H1 (cell line): ENCODE data around the gene UBTD1. TPM values are rescaled to one million over a fixed set of nuclear protein-coding genes. Genes with fewer than 3 reads are reported as not detected.

Experiments used
- CTCF ChIA-PET: fragments of 300-600 bp; sonication (Branson Sonifier 250); formaldehyde crosslinking; loops from one replicate; lab custom pipeline; 2021; ENCODE audit not compliant: partially characterized antibody; lab: Charles Lee
- POLR2A ChIA-PET: fragments of 300-600 bp; sonication (Branson Sonifier 250); formaldehyde crosslinking; loops from one replicate; lab custom pipeline; 2021; ENCODE audit warnings: inconsistent platforms; ENCODE audit not compliant: partially characterized antibody; lab: Charles Lee
- DNase-seq, 2 experiments: peaks; one replicate each; pipeline versions ENCODE4 v3.0.0 to v3.0.0-alpha.2; 2010 to 2022; ENCODE audit warnings: low spot score in 2 of 2, low read depth in 1 of 2, mixed read lengths in 1 of 2
- FAIRE-seq: peaks from 2 replicates; lab custom pipeline; 2011; peaks lifted over from hg19 to GRCh38; lab: Jason Lieb, UNC
- H2AFZ ChIP-seq: 2 replicates; pipeline ENCODE4 v1.8.1; 2012; ENCODE audit warnings: low read length, inconsistent platforms
- H2AK5ac ChIP-seq: 2 replicates; pipeline ENCODE4 v1.6.1; 2013; ENCODE audit warnings: low read depth, low read length
- H2BK120ac ChIP-seq: replicated peaks from 2 replicates; pipeline ENCODE3; 2013; ENCODE audit warnings: low read depth, low read length, inconsistent platforms
- H2BK12ac ChIP-seq: 2 replicates; pipeline ENCODE4 v1.6.1; 2013; ENCODE audit warnings: low read depth, low read length
- H2BK15ac ChIP-seq: 2 replicates; pipeline ENCODE4 v1.6.1; 2013; ENCODE audit warnings: low read length
- H2BK20ac ChIP-seq: 2 replicates; pipeline ENCODE4 v1.6.1; 2013; ENCODE audit warnings: low read length
- H2BK5ac ChIP-seq: 2 replicates; pipeline ENCODE4 v1.6.1; 2013; ENCODE audit warnings: low read depth, low read length
- H3K14ac ChIP-seq: 2 replicates; pipeline ENCODE4 v1.6.1; 2013; ENCODE audit warnings: inconsistent platforms; ENCODE audit not compliant: insufficient read length
- H3K18ac ChIP-seq: 2 replicates; pipeline ENCODE4 v1.6.1; 2013; ENCODE audit warnings: low read length; ENCODE audit errors: extremely low read depth
- H3K23ac ChIP-seq: 2 replicates; pipeline ENCODE4 v1.6.1; 2013; ENCODE audit warnings: inconsistent platforms; ENCODE audit not compliant: insufficient read length
- H3K23me2 ChIP-seq: 2 replicates; pipeline ENCODE4 v1.6.1; 2013; ENCODE audit warnings: low read depth, low read length
- H3K27ac ChIP-seq: 2 replicates; pipeline ENCODE4 v1.6.1; 2011; ENCODE audit warnings: low read depth, low read length, inconsistent platforms
- H3K27me3 ChIP-seq, 4 experiments: replicated peaks in 1 of 4; 1 replicate in 1 of 4; 2 replicates in 3 of 4; pipeline versions ENCODE4 v1.6.1 to v1.8.1; 2011 to 2013; ENCODE audit warnings: low read length in 3 of 4, mild to moderate bottlenecking in 3 of 4, inconsistent platforms in 2 of 4, mixed read lengths in 2 of 4, moderate library complexity in 1 of 4; ENCODE audit not compliant: control insufficient read depth in 3 of 4, insufficient read depth in 3 of 4; ENCODE audit errors: extremely low read depth in 1 of 4
- H3K36me3 ChIP-seq, 4 experiments: 2 replicates each; pipeline versions ENCODE4 v1.6.1 to v1.8.1; 2011 to 2013; ENCODE audit warnings: mild to moderate bottlenecking in 4 of 4, low read length in 3 of 4, moderate library complexity in 2 of 4, control low read depth in 1 of 4, inconsistent platforms in 1 of 4; ENCODE audit not compliant: insufficient read depth in 4 of 4, control insufficient read depth in 2 of 4
- H3K4ac ChIP-seq: replicated peaks from 2 replicates; pipeline ENCODE3; 2013; ENCODE audit warnings: low read length, low read depth, mixed read lengths, inconsistent platforms; ENCODE audit not compliant: insufficient read length
- H3K4me1 ChIP-seq, 4 experiments: replicated peaks in 1 of 4; 1 replicate in 1 of 4; 2 replicates in 3 of 4; pipeline versions ENCODE4 v1.6.1 to v1.8.1; 2011 to 2013; ENCODE audit warnings: low read length in 3 of 4, inconsistent platforms in 2 of 4, mixed read lengths in 1 of 4; ENCODE audit not compliant: insufficient read depth in 4 of 4, control insufficient read depth in 3 of 4
- H3K4me2 ChIP-seq, 2 experiments: 2 replicates each; pipeline versions ENCODE4 v1.6.1 to v1.8.1; 2011 to 2013; ENCODE audit warnings: low read depth in 2 of 2, low read length in 2 of 2, control low read depth in 1 of 2, inconsistent platforms in 1 of 2, mild to moderate bottlenecking in 1 of 2; ENCODE audit not compliant: insufficient read depth in 1 of 2
- H3K4me3 ChIP-seq, 4 experiments: fragments of 200-600, 300-600 bp in 1 of 4; sonication (generic), shearing (Covaris generic), sonication (Bioruptor Twin) in 1 of 4; 2 replicates each; pipeline versions ENCODE4 v1.5.1 to v1.8.1; 2011 to 2016; ENCODE audit warnings: low read length in 4 of 4, low read depth in 3 of 4, control low read depth in 2 of 4, inconsistent platforms in 2 of 4, mild to moderate bottlenecking in 2 of 4, mixed read lengths in 1 of 4, moderate library complexity in 1 of 4; ENCODE audit not compliant: insufficient read depth in 2 of 4; ENCODE audit errors: extremely low read depth in 1 of 4
- H3K56ac ChIP-seq: replicated peaks from 2 replicates; pipeline ENCODE3; 2013; ENCODE audit warnings: low read depth, mild to moderate bottlenecking, mixed read lengths, low read length, inconsistent platforms; ENCODE audit not compliant: insufficient read length
- H3K79me1 ChIP-seq: 2 replicates; pipeline ENCODE4 v1.6.1; 2013; ENCODE audit warnings: low read depth, low read length, control low read depth
- H3K79me2 ChIP-seq, 2 experiments: 2 replicates each; pipeline versions ENCODE4 v1.6.1 to v1.8.1; 2012 to 2013; ENCODE audit warnings: low read length in 2 of 2, mild to moderate bottlenecking in 2 of 2, inconsistent platforms in 1 of 2; ENCODE audit not compliant: insufficient read depth in 2 of 2, control insufficient read depth in 1 of 2
- H3K9ac ChIP-seq, 4 experiments: replicated peaks in 1 of 4; 1 replicate in 1 of 4; 2 replicates in 3 of 4; pipeline versions ENCODE4 v1.6.1 to v1.8.1; 2011 to 2013; ENCODE audit warnings: low read depth in 3 of 4, low read length in 3 of 4, control low read depth in 2 of 4, mild to moderate bottlenecking in 2 of 4, moderate library complexity in 2 of 4, inconsistent platforms in 1 of 4; ENCODE audit errors: extremely low read depth in 1 of 4
- H3K9me3 ChIP-seq, 2 experiments: 2 replicates each; pipeline versions ENCODE4 v1.6.1 to v1.8.1; 2012 to 2013; ENCODE audit warnings: mild to moderate bottlenecking in 2 of 2, moderate library complexity in 2 of 2, control low read depth in 1 of 2, inconsistent platforms in 1 of 2, low read depth in 1 of 2, low read length in 1 of 2, mixed read lengths in 1 of 2; ENCODE audit not compliant: insufficient read depth in 2 of 2
- H4K20me1 ChIP-seq, 2 experiments: replicated peaks in 1 of 2; 2 replicates each; pipeline versions ENCODE3 to v1.8.1; 2011 to 2013; ENCODE audit warnings: inconsistent platforms in 2 of 2, low read length in 2 of 2, mild to moderate bottlenecking in 1 of 2; ENCODE audit not compliant: insufficient read depth in 2 of 2, control insufficient read depth in 1 of 2
- H4K5ac ChIP-seq: 2 replicates; pipeline ENCODE4 v1.6.1; 2013; ENCODE audit warnings: low read length, low read depth, mixed read lengths, inconsistent platforms; ENCODE audit not compliant: insufficient read length
- H4K8ac ChIP-seq: 2 replicates; pipeline ENCODE4 v1.8.0; 2013; ENCODE audit warnings: mild to moderate bottlenecking, moderate library complexity, low read length, inconsistent platforms; ENCODE audit not compliant: insufficient read depth; ENCODE audit errors: extremely low read depth
- H4K91ac ChIP-seq: replicated peaks from 2 replicates; pipeline ENCODE3; 2013; ENCODE audit warnings: low read length, mixed read lengths, inconsistent platforms; ENCODE audit not compliant: insufficient read length
- ATF3 ChIP-seq: IDR thresholded peaks from 2 replicates; pipeline ENCODE4 v1.6.1; 2011; ENCODE audit warnings: low read depth, mild to moderate bottlenecking, low read length; ENCODE audit not compliant: insufficient read depth
- BRCA1 ChIP-seq: IDR thresholded peaks from 2 replicates; pipeline ENCODE4 v1.6.1; 2012; ENCODE audit warnings: low read depth, low read length, improper control_type of control experiment
- CEBPB ChIP-seq: IDR thresholded peaks from 2 replicates; pipeline ENCODE4 v1.6.1; 2012; ENCODE audit warnings: low read depth, low read length
- CTBP2 ChIP-seq: IDR thresholded peaks from 2 replicates; pipeline ENCODE4 v1.7.0; 2011; ENCODE audit warnings: borderline replicate concordance, mild to moderate bottlenecking, moderate library complexity, mixed read lengths, low read length; ENCODE audit not compliant: insufficient read depth, insufficient read length
- EGR1 ChIP-seq: IDR thresholded peaks from 2 replicates; pipeline ENCODE4 v1.6.1; 2011; ENCODE audit warnings: low read depth, low read length, borderline replicate concordance
- HDAC6 ChIP-seq: IDR thresholded peaks from one replicate; pipeline ENCODE4 v1.7.1; 2012; ENCODE audit warnings: low read depth, mild to moderate bottlenecking, inconsistent platforms, low read length, moderate library complexity
- NANOG ChIP-seq: IDR thresholded peaks from 2 replicates; pipeline ENCODE4 v1.6.1; 2011; ENCODE audit warnings: low read length, low read depth, mild to moderate bottlenecking, inconsistent platforms; ENCODE audit not compliant: insufficient read depth, poor library complexity, severe bottlenecking
- POLR2A ChIP-seq, 2 experiments: IDR thresholded peaks; 1 replicate in 1 of 2; 2 replicates in 1 of 2; pipeline ENCODE4 v1.6.1; 2011; ENCODE audit warnings: low read depth in 2 of 2, low read length in 2 of 2, mild to moderate bottlenecking in 2 of 2; ENCODE audit errors: control extremely low read depth in 1 of 2
- POU5F1 ChIP-seq: IDR thresholded peaks from 2 replicates; pipeline ENCODE4 v1.6.1; 2011; ENCODE audit warnings: low read depth, mild to moderate bottlenecking, low read length, moderate library complexity
- SIRT6 ChIP-seq: IDR thresholded peaks from one replicate; pipeline ENCODE4 v1.7.1; 2012; ENCODE audit warnings: low read length, inconsistent platforms
- SP1 ChIP-seq: IDR thresholded peaks from 2 replicates; pipeline ENCODE4 v1.6.1; 2011; ENCODE audit warnings: low read depth, low read length
- SUZ12 ChIP-seq: fragments of 200-600 bp; sonication (generic); IDR thresholded peaks from 2 replicates; pipeline ENCODE4 v1.6.1; 2012; ENCODE audit warnings: mild to moderate bottlenecking, inconsistent platforms, low read length, moderate library complexity, mixed read lengths
- TCF12 ChIP-seq: IDR thresholded peaks from 2 replicates; pipeline ENCODE4 v1.6.1; 2011; ENCODE audit warnings: low read depth, mild to moderate bottlenecking, low read length
- USF2 ChIP-seq: IDR thresholded peaks from 2 replicates; pipeline ENCODE4 v1.6.1; 2011; ENCODE audit warnings: low read length, improper control_type of control experiment
- WGBS, 2 experiments: shearing (Covaris generic) in 1 of 2; methylation state at CpG; one replicate each; pipeline versions ENCODE4 v1.1.6 to v1.1.7; 2013 to 2015; ENCODE audit warnings: low lambda C conversion rate in 2 of 2, mixed read lengths in 2 of 2, inconsistent platforms in 1 of 2, low coverage in 1 of 2, missing lambda C conversion rate in 1 of 2; ENCODE audit not compliant: insufficient replicate concordance in 2 of 2, insufficient coverage in 1 of 2, insufficient read length in 1 of 2; ENCODE audit errors: extremely low coverage in 1 of 2, missing lambda C conversion rate in 1 of 2; 5-methylcytosine and 5-hydroxymethylcytosine counted together
- polyA plus RNA-seq, 7 experiments: library from polyadenylated mRNA; depleted of rRNA in 3 of 7; stranded (reverse) in 5 of 7; unstranded in 2 of 7; fragments of >200 nt in 5 of 7; fragments of 200-250 nt in 2 of 7; gene quantifications; 1 replicate in 5 of 7; 2 replicates in 1 of 7; 4 replicates in 1 of 7; pipeline versions ENCODE4 v1.2.1 to v1.2.3, GENCODE V29; 2011 to 2013; ENCODE audit warnings: missing spikeins in 2 of 7, mixed read lengths in 2 of 7
- total RNA-seq: library from RNA; stranded (reverse); fragmentation: NEBNext Ultra II Directional; extraction: Animal tissue kit (Norgen Biotek cat#: 25700); gene quantifications from 2 replicates; pipeline ENCODE4 v1.2.1, GENCODE V29; 2021

Gene UBTD1
- total and polyA plus RNA-seq, 2 of the 8 experiments (the other 6 are each of a cell fraction or from before 2014, with no cell fraction given), result 22.3 to 36.2 TPM

DNA sequence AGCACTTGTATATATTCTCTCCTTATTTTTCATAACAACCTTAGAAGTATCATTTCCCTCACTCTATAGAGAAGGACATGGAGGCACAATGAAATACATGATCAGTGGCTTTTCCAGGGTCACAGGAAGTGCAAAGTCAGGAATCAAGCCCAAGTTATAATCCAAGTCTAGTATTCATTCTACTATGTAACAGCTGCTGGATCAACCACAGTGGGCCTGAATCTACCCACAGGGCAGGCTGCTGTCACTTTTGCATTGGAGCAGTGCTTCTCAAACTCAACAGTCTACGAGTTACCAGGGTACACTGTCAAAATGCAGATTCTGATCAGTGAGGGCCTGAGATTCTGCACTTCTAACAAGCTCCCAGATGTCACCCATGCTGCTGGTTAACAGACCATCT lies 34.5 kb upstream of the UBTD1 start:
- DNase-seq (no peak), FAIRE-seq (no peak)
- Histone ChIP-seq H3K23ac (no peak overlapping the region), H4K8ac (no peak overlapping the region), H2BK15ac (no peak overlapping the region), H4K5ac (no peak overlapping the region), H3K4ac (no peak overlapping the region), H3K4me3 (no peak overlapping the region), H3K79me2 (no peaks in the 10 kb centered on the region), H3K27ac (no peak overlapping the region), H4K20me1 (peaks cover 3 to 8% of the 10 kb centered on the region in 2 experiments), H4K91ac (no peak overlapping the region), H3K56ac (no peak overlapping the region), H2BK12ac (no peak overlapping the region), H3K23me2 (no peaks in the 10 kb centered on the region), H2BK20ac (no peak overlapping the region), H3K9ac (no peak overlapping the region), H2AK5ac (no peak overlapping the region), H3K36me3 (peaks cover 42 to 86% (median 74%) of the 10 kb centered on the region in 4 experiments), H3K79me1 (no peaks in the 10 kb centered on the region; the same call in 1 of the 2 replicates), H3K14ac (no peak overlapping the region), H2AFZ (no peak overlapping the region), H3K4me1 (no peaks in the 10 kb centered on the region), H3K9me3 (no peaks in the 10 kb centered on the region), H2BK5ac (no peak overlapping the region), H2BK120ac (no peak overlapping the region), H3K4me2 (no peak overlapping the region), H3K27me3 (no peaks in the 10 kb centered on the region), H3K18ac (no peak overlapping the region)
- CTCF ChIA-PET, result interaction anchor here (0.6 to 5.5 kb wide), 30 partner anchors 11 to 621 kb away, joined by 3 to 65 read pairs (median 4); partner anchors contain the start of gene ANKRD2
- 100% methylated on average over 1 of the region's 1 CpG; no CpG with 5 or more reads in 1 of the 2 experiments for WGBS, 2 experiments
- POLR2A ChIA-PET, result interaction anchor here (0.6 to 12.5 kb wide), 9 partner anchors 12 to 149 kb away, joined by 3 to 105 read pairs (median 4); no protein-coding TSS in a partner anchor
- TF ChIP-seq NANOG (no peak), SUZ12 (no peak), ATF3 (no peak), POU5F1 (no peak), CTBP2 (no peak), SIRT6 (no peak), POLR2A (IDR thresholded peaks at IDR 0.05; ENCODE audit: control extremely low read depth in 1 of 2, low read depth in 2 of 2, low read length in 2 of 2) (no peak), EGR1 (no peak), CEBPB (no peak), SP1 (no peak), HDAC6 (no peak), BRCA1 (no peak), USF2 (no peak), TCF12 (no peak)
